HL-60 (cell line): ENCODE results near the gene NUTF2.
A peak's percentile ranks its signal among the peaks of the same experiment; 100 is the strongest.

Source experiments
- DNase-seq, 2 experiments: peaks; one replicate each; pipeline ENCODE4 v3.0.0-alpha.2; 2010 to 2020; ENCODE audit warnings: low read depth in 1 of 2, low spot score in 1 of 2
- H3K27ac ChIP-seq: fragments of 250-450 bp; sonication (Bioruptor Pico); replicated peaks from 2 replicates; pipeline ENCODE4 v1.5.1; 2020; ENCODE audit warnings: mild to moderate bottlenecking, moderate library complexity
- H3K27me3 ChIP-seq: fragments of 250-450 bp; sonication (Bioruptor Pico); 2 replicates; pipeline ENCODE4 v1.5.1; 2021; ENCODE audit warnings: mild to moderate bottlenecking, moderate library complexity; ENCODE audit not compliant: insufficient read depth, poor library complexity, severe bottlenecking
- H3K4me3 ChIP-seq: replicated peaks from 2 replicates; pipeline ENCODE4 v1.5.1; 2011; ENCODE audit warnings: mild to moderate bottlenecking, control low read depth, low read length; ENCODE audit not compliant: insufficient read depth
- CTCF ChIP-seq: IDR thresholded peaks from one replicate; pipeline ENCODE4 v1.5.1; 2011; ENCODE audit warnings: low read length, control low read depth, inconsistent platforms; ENCODE audit not compliant: insufficient read depth
- GABPA ChIP-seq: IDR thresholded peaks from 2 replicates; pipeline ENCODE4 v1.6.1; 2012; ENCODE audit warnings: low read depth
- POLR2AphosphoS5 ChIP-seq: IDR thresholded peaks from 2 replicates; pipeline ENCODE4 v1.6.1; 2012; ENCODE audit warnings: low read depth
- REST ChIP-seq: IDR thresholded peaks from 2 replicates; pipeline ENCODE4 v1.6.1; 2012; ENCODE audit warnings: low read depth; ENCODE audit not compliant: insufficient replicate concordance
- SPI1 ChIP-seq: IDR thresholded peaks from 2 replicates; pipeline ENCODE4 v1.6.1; 2012; ENCODE audit warnings: low read depth, mild to moderate bottlenecking, borderline replicate concordance

Gene NUTF2

GRCh38 chr16:67846063-67846319 lies 742 bp upstream of the NUTF2 start:
- TF ChIP-seq SPI1: no peak
- TF ChIP-seq REST: no peak
- TF ChIP-seq CTCF: no peak
- TF ChIP-seq GABPA: no peak
- TF ChIP-seq POLR2AphosphoS5: no peak
- H3K4me3 ChIP-seq: peak overlapping the region; percentile 99
- H3K27me3 ChIP-seq: no peaks in the 10 kb centered on the region
- no peak for DNase-seq
- peak overlapping the region; percentile 90 for H3K27ac ChIP-seq

- TF ChIP-seq POLR2AphosphoS5 (no peak), SPI1 (no peak)
- DNase-seq: peak in 1 of 2 experiments; percentile 9
- H3K27me3 ChIP-seq: no peaks in the 10 kb centered on the region
- peak within 1 kb of the TSS; percentile 99 for H3K4me3 ChIP-seq
- peak within 1 kb of the TSS; percentile 90 for H3K27ac ChIP-seq
Observed at GRCh38 chr16:67847064-67847861, 530 bp downstream of the NUTF2 start, which contains the start of gene CENPT. TSS of gene CENPT (minus strand) at chr16:67847693. CDS start at chr16:67833859, 13,834 bp downstream.

- Histone ChIP-seq H3K27ac (no peak overlapping the region; the same call in 1 of the 2 replicates), H3K4me3 (peak overlapping the region; percentile 99)
Observed at GRCh38 chr16:67848118-67848517, 1.4 kb downstream of the NUTF2 start.

More at GRCh38 chr16:67848118-67848517, 1.4 kb downstream of the NUTF2 start:
- H3K27me3 ChIP-seq: no peaks in the 10 kb centered on the region
- DNase-seq: no peak
- TF ChIP-seq SPI1 (no peak), POLR2AphosphoS5 (no peak), GABPA (no peak), CTCF (no peak), REST (no peak)
